Measurements from ENCODE around the gene THRB. TPM values are rescaled to one million over a fixed set of nuclear protein-coding genes. Genes with fewer than 3 reads are reported as not detected.
"Not testable (repeated sequence)": the region's sequence is repeated elsewhere in the genome, so short reads cannot be mapped to it uniquely, and the experiment has no call there.

The THRB gene
- total RNA-seq, 1 donor from 2014 or later = not detected

GRCh38 chr3:24407980-24408680 is 86.5 kb downstream of the THRB start:
- intact Hi-C loops (cut with micrococcal nuclease) = no loop called here

GRCh38 chr3:24406900-24407299 is 87.8 kb downstream of the THRB start:
- intact Hi-C loops (cut with micrococcal nuclease) = no loop called here

GRCh38 chr3:24405057-24405456 is 89.6 kb downstream of the THRB start:
- intact Hi-C loops (cut with micrococcal nuclease) = no loop called here

GRCh38 chr3:24401811-24402185 is 92.9 kb downstream of the THRB start:
- intact Hi-C loops (cut with micrococcal nuclease) = no loop called here

GRCh38 chr3:24401090-24401810 is 93.4 kb downstream of the THRB start:
- intact Hi-C loops (cut with micrococcal nuclease) = no loop called here

DNA sequence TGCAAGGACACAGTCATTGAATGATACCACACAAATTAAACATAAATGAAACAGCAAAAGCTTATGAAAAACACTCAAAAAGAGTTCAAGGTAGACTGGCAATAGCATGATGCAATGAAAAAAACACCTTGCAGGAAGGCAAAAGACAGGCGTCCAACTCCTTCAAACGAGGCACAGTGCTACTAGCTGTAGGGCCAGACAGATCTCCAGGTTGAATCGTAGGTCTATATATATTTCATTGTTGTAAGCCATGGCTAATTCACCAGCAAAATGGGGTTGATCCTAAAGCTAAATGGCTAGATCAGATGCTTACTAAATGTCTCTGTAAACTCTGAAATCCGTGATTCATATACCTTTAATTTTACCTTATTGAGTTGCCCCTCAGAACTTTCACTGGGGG is 94.2 kb downstream of the THRB start:
- intact Hi-C loops (cut with micrococcal nuclease) = no loop called here

GRCh38 chr3:24400015-24400414 is 94.6 kb downstream of the THRB start:
- intact Hi-C loops (cut with micrococcal nuclease) = no loop called here

DNA sequence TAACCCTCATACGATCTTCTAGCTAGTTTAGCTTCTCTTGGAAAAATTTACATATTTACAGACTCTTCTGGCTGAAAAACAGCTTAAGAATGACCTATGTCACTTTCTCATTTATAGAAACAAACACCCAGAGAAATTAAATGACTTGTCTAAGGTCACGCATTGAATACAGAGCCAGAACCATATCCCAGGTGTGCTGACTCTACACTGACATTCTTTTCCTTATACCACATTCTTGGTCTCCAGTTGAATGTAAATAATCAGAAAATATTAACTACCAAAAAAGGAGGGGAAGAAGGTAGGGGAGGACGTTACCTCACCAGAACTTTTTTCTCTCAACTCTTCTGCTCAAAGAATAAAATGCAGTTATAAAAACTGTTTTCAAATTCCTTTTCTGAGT is 95.0 kb downstream of the THRB start:
- intact Hi-C loops (cut with micrococcal nuclease) = no loop called here

DNA sequence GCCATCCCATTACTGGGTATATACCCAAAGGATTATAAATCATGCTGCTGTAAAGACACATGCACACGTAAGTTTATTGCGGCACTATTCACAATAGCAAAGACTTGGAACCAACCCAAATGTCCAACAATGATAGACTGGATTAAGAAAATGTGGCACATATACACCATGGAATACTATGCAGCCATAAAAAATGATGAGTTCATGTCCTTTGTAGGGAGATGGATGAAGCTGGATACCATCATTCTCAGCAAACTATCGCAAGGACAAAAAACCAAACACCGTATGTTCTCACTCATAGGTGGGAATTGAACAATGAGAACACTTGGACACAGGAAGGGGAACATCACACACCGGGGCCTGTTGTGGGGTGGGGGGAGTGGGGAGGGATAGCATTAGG is 95.9 kb downstream of the THRB start:
- intact Hi-C loops (cut with micrococcal nuclease) = not testable (repeated sequence)

DNA sequence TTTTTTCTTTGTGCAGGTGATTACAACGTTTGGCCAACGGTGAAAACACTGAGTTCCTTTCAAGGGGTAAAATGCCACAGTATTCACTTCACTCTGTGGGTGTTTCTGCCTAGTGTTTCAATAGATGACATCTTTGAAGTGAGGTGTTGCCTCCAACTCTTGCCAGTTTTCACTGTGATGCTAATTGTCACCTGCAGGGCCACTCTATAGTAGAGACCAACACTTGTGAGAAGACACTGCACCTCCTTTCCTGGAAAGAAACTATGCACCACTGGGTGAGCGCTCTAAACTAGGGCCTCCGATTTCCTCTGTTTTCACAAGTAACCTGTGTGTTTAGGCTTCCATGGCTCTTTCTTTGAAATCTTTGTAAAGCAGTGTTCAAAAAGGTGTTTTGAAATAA is 98.3 kb downstream of the THRB start:
- intact Hi-C loops (cut with micrococcal nuclease) = no loop called here

DNA sequence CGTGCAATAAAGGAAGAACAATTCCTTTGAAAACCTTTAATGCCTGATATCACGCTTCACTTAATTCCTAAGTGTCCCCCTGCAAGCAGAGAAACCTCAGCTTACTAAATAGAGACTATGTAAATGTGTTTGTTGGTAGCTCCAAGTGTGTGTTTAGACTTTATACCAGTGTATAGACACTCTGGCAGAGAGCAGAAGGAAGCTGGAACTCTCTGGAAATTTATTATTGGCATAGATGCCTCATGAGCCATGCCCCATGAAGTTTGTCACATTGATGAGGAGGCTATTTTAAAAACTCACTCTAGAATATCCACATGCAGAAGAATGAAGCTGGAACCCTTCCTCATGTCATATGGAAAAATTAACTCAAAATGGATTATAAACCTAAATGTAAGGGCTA is 99.9 kb downstream of the THRB start:
- intact Hi-C loops (cut with micrococcal nuclease) = no loop called here

GRCh38 chr3:24393316-24393715 is 101.3 kb downstream of the THRB start:
- intact Hi-C loops (cut with micrococcal nuclease) = no loop called here

GRCh38 chr3:24390169-24391130 is 104.2 kb downstream of the THRB start:
- intact Hi-C loops (cut with micrococcal nuclease) = no loop called here

DNA sequence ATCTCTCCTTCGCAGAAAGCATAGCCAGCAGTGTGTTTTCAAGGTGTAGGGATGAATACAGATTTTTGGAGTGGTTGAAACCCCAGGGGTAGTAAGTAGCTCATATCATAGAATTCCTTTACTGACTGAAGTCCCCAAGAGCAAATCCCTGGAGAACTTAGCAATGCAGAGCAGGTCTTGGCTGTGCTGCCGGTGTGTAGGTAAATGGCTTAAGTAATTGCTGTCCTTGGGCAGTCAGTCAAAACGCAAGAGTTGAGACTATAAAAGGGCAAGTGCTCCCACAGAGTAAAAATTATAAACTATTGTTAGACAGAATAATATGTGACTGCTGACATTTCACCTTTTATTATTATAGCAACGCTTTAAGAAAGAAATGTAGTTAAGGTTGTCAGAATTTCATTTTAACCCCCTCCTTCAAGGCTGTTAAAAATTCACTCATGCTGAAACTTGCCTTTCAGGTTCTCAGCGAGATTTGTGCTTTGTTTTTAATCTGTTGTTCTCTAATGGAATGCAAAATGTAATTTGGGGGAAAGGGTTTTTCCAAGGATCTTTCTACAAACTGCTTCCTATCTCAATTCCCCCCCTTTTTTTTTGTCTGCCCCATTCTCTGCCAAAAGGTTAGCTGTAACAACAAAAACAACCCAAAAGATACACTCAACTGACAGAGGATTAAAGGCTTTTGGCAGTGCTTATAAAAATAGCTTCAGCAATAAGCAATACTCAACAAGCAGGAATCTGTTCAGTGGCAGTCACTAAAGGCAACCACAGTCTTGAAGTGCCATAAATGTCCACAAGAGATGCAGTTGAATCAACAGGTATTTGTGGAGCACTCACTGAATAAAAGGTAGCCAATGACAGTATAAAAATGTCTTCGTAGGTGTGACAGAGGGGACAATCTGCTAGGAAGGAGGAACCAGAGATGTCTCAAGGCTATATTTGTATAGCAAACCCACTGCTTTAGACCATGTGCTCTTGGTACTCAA is 105.3 kb downstream of the THRB start:
- intact Hi-C loops (cut with micrococcal nuclease) = no loop called here

DNA sequence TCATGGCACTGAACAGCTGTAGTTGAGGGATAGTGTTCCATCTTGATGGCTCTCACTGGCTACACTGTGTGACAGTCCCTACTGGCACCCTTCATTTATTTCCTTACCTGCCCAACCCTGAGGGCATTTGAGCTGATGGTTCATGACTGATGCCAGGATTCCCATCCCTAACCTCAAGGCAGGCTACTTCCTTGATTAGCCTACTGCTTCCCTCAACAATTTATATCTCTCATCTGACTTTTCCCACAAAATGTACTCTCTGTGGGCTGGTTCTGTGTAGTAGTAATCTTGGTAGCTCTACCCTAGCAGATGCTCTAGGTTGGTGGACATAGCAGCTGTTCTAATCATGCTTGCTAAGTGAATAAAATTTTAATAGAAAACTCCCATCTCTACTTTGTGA is 106.0 kb downstream of the THRB start:
- intact Hi-C loops (cut with micrococcal nuclease) = no loop called here

DNA sequence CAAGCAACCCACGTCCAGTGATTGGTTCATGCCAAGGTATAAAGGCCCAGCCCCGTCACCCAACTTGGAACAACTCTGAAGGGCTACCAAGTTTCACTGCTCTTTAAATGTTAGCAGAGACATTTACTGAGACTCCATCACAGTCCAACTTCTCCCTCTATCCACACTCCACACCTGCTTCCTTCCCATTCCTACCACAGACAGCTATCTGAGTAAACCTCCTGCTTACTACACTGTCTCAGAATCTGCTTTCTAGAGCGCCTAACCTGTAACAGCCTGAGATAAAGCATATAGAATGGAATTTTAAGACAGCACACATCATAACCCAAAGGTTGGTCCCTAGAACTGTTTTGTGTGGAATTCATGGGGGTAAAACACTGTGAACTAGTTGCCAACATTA is 106.5 kb downstream of the THRB start:
- intact Hi-C loops (cut with micrococcal nuclease) = no loop called here

- intact Hi-C loops (cut with micrococcal nuclease) = no loop called here
Measured at GRCh38 chr3:24387493-24387892, 107.2 kb downstream of the THRB start.

DNA sequence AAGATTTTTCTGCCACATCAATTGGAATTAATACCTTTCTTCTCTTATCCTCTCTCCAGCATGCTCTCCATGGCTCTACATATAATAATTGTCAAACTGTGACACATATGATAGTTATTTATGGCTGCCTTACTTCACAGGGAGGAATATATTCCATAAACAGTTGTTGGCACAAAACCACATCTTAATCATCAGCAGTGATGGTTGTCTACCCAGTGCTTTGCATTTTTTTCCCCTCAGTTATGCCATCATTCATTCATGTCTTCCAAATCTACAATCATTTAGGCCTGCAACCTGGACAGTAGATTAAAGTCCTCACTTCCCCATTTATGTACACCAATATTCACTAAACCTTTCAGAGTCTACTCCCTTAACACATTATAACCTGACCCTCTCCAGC is 107.7 kb downstream of the THRB start:
- intact Hi-C loops (cut with micrococcal nuclease) = no loop called here

DNA sequence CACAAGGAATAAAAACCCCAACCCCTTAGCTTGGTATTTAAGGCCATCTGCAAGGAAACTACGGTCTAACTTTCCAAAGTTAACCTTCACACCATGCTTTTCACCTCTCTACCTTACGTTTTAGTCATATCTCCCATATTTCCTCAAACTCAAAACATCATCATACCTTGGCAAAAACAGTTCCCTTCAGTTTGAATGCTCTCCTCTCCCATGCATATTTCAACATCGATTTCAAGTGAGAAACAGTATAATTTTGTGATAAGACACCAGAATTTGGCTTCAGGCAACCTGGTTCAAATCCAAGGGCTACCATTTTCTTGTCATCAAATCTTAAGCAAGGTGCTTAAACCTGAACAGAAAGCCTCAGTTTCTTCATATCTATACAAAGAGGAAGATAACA is 108.2 kb downstream of the THRB start:
- intact Hi-C loops (cut with micrococcal nuclease) = no loop called here

DNA sequence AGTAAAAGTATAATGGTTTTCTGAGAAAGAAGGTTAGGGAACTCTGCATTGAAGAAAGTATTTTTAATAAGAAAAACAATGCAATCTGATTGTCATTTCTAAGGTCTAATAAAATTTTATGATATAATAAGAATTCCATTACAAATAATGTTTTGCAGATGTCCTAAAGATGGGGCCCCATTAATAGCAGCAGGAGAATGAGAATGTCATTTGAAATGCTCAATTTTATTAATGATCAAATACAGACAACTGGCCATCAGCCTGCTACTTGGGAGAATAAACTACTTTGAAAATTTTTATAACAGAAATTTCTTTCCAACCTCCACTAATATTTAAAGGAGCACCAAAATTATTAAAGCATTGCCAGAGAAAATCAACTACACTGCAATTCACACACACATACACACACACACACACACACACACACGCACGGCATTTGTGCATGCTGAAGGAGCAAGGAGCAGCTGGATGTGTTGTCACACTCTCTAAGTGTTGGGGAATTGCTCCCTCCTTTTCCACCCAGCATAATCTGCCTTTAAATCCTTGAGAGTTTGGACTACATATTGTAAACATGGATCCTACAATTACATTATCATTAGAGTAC is 109.5 kb downstream of the THRB start:
- intact Hi-C loops (cut with micrococcal nuclease) = no loop called here

All from T-helper 1 cell treated with Interleukin-12 subunit alpha and Interleukin-12 subunit beta and Interleukin-4 antibody, amounts not matched to agents 30 ng/mL and 1 ng/mL, for 36 hours (primary cell).